COLO829 (cell line): ENCODE measurements around the gene ARSB.
A peak's percentile ranks its signal among the peaks of the same experiment; 100 is the strongest.
"Not testable (repeated sequence)": the region's sequence is repeated elsewhere in the genome, so short reads cannot be mapped to it uniquely, and the experiment has no call there.

Experiments
- DNase-seq: peaks from one replicate; pipeline ENCODE4 v3.0.0; 2012; ENCODE audit warnings: low spot score

The ARSB gene

DNA sequence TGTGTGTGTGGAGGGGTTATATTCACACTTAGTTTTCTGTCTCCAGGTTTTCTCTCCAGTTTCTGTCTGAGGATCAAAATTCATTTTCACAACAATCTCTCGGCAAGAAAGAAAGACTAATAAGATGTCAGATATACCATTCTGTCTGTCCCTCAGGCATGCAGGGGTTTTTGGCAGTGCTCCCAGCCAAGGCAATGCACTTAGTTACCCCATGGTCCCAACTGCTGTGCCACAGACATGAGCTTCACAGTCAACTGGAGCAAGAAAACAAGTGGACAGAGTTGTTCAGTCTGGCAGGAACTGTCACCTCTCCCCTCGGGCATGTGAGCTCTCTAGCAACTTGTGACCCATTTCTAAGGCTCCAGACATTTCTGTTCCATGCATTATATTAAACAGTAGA, 234.8 kb downstream of the ARSB start:
- no peak for DNase-seq

DNA sequence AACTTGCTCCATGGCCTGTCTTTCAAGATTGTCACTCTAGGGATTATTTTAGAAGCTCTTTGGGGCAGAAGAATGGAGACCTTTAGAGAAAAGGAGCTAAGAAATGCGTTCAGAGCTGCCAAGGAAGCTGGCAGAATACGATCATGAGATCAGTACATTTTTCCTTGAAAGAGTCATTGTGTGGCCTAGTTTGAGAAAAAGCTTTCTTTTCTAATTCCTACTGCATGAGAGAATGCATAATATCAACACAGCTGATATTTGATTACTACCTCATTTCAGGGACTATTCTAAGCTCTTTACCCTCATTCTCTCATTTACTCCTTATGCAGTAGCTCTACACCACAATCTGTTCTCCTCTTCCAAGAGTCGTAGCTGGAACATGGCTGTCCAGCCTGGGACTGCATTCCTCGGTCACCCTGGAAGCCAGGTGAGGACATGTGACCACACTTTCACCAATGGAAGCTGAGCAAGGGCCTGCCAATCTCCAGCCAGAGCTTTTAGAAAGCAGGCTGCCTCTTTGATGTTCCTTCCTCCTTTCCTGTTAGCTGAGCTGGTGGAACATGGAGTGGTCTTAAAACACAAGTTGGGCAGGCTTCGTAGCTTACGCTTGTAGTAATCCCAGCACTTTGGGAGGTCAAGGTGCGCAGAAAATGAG, 237.3 kb downstream of the ARSB start:
- DNase-seq: peak; percentile 40

DNA sequence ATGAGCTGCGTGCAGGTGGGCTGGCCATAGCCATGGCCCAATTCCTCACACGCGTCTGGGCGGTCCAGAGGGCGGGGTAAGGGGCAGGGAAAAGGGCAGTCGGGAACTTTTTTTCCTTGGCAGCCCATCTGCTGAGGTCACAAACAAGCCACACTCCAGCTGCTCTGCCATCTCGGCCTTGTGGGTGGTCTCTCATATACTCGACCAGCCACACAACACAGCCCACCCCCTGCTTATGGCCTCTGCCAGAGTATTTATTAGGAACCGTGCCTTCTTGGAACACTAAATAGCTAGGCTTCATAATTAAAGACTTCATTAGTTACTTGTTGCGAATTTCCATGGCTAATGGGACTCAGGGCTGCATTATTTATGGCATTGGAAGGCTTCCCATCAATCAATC, 238.1 kb downstream of the ARSB start:
- no peak for DNase-seq

DNA sequence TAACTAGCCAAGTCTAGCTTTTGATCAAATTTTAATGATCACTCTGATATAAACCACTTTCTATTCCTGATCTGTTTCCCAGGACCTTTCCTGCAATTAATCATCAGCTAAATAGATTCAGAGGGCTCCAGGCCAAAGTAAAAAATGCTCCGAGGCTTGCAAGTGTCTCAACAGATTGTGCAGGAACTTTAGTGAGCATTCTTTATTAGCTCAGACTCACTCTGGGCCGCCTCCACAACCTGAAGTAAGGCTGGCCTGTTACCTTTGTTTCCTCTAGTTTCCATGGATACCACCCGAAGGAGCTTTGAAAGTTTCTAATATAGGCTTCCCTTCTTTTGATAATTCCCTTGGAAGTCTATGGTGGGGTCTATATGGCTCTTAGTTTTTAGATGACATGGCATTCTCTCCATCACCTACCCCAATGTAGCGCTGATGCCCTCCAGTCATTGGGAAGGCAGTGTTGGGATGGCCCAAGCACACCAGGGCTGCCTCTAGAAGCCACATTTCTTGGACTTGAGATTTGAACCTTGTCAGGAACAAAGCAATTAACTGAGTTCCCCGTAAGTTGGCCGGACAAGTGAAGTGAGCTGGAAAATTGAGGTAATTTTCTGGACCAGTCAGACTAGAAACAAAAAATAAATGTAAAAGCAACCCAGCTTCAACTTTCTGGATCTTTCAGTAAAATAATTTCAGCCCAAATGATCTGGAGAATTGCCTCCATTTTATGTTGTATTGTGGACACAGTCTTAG, 238.9 kb downstream of the ARSB start:
- no peak for DNase-seq

DNA sequence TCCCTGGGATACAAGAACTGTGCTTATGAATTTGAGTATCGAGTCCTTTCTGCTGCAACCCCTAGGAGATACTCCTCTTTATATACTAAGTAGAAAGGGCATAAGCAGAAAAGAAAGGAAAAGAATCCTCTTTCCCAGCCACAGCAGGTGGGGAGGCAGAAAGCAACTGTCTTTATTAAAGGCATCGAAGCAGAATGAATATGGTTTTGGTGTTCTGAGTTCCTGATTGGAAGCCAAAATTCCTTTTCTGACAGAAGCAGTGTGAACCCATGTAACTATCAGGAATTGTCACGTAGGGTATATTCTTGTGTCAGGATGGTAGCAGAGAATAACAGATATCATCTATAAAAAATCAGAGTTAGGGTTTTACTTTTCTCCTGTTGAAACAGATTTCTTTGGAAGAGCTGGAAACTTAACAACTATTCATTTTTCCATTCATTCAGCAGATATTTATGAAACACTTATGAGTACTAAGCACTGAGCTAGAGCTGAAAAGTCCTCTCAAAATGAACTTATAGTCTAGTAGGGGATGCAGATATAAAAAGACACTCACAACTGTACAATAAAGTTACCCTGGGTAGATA, 240.1 kb downstream of the ARSB start:
- DNase-seq: no peak

DNA sequence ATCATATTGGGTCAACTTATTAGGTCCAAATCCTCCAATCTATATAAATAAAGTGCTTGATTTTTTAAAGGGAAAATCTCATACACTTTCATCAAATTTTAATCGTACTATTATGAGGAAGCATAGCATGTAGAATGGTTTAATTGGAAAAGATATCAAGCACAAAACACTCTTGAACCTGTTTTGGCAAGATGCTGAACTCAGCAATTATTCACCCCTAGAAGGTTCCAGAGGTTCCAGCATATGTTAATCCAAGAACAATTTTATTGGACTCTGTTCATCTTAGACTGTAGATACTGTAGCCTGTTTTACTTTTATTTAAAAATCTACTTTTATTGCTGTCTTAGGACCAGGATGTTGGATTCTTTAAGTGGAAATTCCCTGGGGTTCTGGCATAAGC, 244.1 kb downstream of the ARSB start:
- DNase-seq: no peak

DNA sequence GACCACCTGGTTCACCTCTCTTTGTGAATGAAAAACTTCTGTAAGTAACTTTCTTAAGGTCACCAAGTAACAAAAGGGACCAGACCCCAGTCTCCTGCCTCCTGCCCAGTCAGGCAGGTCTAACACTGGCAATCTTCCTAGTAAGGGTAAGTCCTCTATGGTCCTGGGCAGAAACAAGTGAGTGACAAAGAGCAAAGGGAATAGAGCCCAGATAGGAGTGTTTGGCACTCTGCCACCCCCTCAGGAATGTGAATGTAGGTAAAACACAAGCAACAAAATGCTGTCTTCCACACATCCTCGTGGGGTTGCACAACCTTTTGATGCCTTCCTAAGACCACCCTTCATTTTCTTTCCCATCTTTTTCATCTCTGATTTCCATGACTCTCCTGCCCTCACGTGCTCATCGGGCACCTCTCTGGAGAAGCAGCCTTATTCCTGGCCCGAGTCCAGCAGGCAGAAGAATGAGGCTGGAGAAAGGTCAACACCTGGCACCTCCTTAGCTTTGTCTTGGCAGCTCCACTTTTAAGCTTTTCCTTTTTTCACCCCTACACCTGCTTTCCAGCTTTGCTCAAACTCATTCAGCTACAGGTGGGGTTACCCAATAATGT, 246.3 kb downstream of the ARSB start:
- no peak for DNase-seq

DNA sequence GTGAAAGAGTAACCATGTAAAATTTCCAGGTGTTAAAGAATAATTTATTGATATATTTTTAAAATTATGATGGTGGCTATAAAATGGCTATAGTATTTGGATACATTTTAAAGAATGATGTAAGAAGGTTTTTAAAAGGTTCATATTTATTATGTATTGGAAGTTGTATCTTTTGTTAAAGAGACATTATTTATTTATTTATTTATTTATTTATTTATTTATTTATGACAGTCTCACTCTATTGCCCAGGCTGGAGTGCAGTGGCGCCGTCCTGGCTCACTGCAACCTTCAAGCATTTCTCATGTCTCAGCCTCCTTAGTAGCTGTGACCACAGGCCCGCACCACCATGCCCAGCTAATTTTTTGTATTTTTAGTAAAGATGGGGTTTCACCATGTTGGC, 247.0 kb downstream of the ARSB start:
- DNase-seq: no peak

DNA sequence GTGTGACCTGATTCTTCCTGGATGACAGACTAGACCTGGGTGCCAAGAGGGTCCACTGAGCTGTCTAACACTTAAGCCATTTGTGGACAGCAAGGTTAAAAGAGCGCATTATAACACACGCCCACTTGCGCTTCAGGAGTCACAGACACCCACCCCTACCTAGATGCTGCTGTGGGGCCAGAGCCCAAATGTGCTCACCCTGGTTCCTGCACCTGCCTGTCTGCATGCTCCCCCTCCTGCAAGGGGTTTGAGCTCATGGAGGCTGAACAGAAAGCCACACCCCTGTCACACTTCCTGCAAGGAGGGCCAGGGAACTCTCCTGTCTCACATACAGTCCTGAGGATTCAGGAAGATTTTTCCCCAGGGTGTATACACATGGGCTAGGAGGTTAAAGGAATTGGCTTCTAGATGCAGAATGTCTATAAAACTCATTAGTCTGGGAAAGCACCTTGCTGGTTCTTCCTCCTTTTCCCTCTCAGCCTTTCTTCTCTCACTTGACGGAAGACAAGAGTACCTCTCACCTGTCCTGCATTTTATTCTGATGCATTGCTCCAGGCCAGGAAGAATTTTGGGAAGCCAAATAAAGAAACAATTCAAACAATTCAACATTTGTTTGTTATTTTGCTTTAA, 249.2 kb downstream of the ARSB start:
- DNase-seq: no peak

DNA sequence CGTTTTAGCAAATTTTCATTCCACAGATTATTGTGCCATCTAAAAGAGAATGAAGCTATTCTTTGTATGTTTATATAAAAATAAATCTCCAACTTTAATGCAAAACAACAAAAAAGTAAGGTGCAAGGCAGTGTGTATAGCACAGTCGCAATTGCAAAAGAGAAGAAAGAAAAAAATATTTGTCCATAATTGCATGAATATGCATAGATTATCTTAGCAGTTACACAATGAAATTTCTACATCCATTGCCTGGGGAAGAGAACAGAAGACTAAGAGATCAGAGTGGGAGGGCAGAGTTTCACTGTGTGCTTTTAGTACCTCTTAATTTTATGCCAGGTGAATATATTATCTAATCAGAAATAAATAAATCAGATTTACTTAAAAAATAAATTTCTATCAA, 250.2 kb downstream of the ARSB start:
- DNase-seq: no peak

DNA sequence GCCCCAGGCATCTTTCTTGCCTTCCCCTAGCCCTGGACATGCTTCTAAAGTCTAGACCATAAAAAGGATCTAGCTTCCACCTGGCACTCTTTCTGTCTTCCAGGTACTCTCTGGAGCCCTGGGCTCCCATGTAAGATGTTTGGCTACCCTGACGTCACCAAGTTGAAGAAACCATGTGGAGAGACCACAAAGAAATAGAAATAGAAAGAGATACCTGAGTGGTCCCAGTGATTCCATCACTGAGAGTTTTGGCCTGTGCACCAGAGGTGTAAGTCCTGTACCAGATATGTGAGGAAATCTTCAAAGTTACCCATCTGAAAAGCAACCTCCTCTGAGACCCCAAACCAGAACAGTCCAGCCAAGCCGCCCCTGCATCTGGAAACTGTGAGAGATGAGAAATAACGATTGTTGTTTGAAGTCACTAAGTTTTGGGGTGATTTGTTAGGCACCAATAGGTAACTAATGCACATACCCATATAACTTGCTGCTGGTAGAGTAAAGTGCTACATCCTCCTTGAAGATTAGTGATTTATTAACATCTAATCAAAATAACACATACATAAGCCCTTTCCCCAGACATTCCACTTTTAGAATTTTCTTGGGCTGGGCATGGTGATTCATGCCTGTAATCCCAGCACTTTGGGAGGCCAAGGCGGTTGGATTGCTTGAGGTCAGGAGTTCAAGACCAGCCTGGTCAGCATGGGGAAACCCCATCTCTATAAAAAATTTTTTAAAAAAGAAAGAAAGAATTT, 250.8 kb downstream of the ARSB start:
- no peak for DNase-seq

DNA sequence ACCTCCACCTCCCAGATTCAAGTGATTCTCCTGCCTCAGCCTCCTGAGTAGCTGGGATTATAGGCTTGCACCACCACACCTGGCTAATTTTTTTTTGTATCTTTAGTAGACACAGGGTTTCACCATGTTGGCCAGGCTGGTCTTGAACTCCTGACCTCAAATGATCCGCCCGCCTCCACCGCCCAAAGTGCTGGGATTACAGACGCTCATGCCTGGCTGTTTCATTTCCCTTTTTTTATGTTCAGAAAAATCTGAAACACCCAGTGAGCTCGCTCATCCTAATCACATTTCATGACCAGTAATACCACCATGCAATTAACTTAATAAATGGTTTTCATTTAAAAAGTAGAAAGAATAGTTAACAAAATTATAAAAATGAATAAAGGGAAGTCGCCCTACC, 252.4 kb downstream of the ARSB start:
- not testable (repeated sequence) for DNase-seq

DNA sequence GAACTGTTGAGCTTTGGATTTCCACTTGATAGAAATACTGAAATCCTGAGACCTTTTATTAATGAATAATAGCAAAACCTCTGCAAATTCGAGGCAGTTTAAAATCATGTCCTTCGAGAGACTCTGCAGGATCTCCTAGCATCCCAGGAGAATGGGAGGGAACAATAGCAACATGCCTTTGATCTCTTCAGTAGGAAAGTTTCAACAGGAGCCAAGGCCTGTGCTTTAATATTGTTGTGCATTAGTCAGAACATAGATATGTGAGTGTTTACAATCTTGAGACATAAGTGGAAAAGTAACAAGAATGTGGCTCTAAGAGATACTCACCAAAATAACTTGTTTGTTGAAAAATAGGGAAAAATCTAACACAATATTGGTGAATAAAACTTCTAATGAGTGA, 253.2 kb downstream of the ARSB start:
- DNase-seq: no peak

DNA sequence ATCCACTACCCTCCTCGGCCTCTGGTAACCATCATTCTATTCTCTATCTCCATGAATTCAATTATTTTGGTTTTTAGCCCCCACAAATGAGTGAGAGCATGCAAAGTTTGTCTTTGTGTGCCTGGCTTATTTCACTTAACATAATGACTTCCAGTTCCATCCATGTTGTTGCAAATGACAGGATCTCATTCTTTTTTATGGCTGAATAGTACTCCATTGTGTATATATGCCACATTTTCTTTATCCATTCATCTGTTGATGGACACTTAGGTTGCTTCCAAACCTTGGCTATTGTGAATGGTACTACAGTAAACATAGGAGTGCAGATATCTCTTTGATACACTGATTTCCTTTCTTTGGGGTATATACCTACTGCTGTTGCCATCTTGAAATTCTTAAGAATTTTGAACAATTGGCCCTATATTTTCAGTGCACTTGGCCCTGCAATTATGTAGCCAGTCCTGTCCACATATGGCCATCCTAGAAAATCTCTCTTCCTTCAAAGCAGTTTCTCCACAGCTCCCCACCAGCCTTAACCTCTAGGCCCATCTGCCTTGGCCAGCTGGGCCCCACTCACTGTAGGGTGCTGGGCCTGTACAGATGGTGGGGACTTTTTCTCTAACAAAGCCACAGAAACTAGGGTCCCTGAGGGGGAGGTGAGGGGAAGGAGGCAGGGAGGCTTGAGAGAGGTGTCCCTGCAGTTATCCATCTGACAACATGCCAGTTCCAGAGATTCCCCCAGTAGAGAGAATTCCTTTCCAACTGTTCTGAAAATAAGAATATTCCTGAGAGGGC, 254.6 kb downstream of the ARSB start:
- no peak for DNase-seq

DNA sequence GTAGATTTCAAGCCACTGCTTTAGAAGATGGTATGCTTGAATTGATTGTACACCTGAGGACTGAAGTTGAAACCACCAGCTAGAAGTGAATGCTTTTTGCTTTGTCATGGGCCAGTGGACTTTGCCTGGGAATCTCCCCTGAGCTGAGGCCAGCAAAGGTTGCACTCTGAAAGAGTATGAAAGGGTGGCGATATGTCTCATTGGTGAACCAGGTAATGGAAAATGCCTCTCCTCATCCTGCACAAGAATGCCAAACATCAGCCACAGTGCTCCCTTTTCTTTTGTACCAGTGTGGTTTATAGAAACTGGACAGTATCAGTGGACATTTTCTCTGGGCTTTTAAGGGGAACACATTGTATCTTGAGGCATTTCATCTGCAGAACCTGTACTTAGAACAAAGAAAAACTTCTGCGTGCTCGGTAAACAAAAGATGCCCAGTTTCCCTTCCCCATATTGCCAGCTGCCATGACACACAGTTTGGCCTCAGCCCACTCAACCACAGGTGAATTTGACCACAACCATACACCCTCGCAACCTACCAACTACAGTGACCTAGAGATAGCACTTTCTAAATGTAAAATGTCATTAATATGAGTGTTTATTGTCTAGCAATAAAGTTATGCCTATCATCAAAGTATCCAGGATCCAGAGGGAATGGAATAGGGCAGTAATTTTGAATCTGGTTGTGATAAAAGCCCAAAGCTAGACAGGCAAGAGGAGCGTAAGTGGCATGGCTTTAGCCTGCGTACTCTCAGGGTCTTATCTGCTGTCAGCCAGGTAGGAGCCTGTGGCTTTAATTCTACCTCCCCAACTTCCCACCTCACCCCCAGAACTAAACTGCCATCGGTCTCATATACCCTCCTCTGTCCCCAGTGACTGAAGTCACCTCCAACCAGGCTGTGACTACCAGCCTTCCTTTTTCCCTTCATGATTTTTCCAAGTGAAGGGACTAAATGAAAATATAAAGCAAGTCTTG, 257.0 kb downstream of the ARSB start:
- no peak for DNase-seq
